HK-2 (cell line): ENCODE data around the gene ZNF682.
"Not testable (repeated sequence)": the region's sequence is repeated elsewhere in the genome, so short reads cannot be mapped to it uniquely, and the experiment has no call there.

ENCODE experiments used
- DNase-seq: peaks from one replicate; pipeline ENCODE4 v3.0.0-alpha.2; 2018; ENCODE audit not compliant: unreplicated experiment

The ZNF682 gene

GRCh38 chr19:20039203-20039723 lies at the start of gene ZNF682:
Gene ZNF682 (minus strand): TSS chr19:20039505. CDS start chr19:20039345, 160 bp downstream.
- DNase-seq = peak; percentile 95

GRCh38 chr19:20082876-20083275 lies 43.6 kb upstream of the ZNF682 start:
- not testable (repeated sequence) for DNase-seq

GRCh38 chr19:20082232-20082833 lies 43.0 kb upstream of the ZNF682 start:
- not testable (repeated sequence) for DNase-seq

GRCh38 chr19:20080656-20081055 lies 41.4 kb upstream of the ZNF682 start:
- no peak for DNase-seq

- DNase-seq = no peak
Observed at GRCh38 chr19:20079476-20079875, 40.2 kb upstream of the ZNF682 start.

- DNase-seq = peak; percentile 39
Observed at GRCh38 chr19:20078581-20079031, 39.3 kb upstream of the ZNF682 start.

- DNase-seq = peak; percentile 95
Observed at GRCh38 chr19:20077791-20078463, 38.6 kb upstream of the ZNF682 start, which contains the start of gene ZNF90. Gene ZNF90 (plus strand): TSS chr19:20078000. CDS start chr19:20078133, 133 bp downstream.

GRCh38 chr19:20072936-20073335 lies 33.6 kb upstream of the ZNF682 start:
- no peak for DNase-seq

- no peak for DNase-seq
Observed at GRCh38 chr19:20070691-20071090, 31.4 kb upstream of the ZNF682 start.

- not testable (repeated sequence) for DNase-seq
Observed at GRCh38 chr19:20068559-20068958, 29.3 kb upstream of the ZNF682 start.

- DNase-seq = no peak
Observed at GRCh38 chr19:20067943-20068342, 28.6 kb upstream of the ZNF682 start.

GRCh38 chr19:20066861-20067260 lies 27.6 kb upstream of the ZNF682 start:
- DNase-seq = no peak

GRCh38 chr19:20060282-20060681 lies 21.0 kb upstream of the ZNF682 start:
- no peak for DNase-seq

GRCh38 chr19:20058738-20059137 lies 19.4 kb upstream of the ZNF682 start:
- not testable (repeated sequence) for DNase-seq

GRCh38 chr19:20051841-20052768 lies 12.8 kb upstream of the ZNF682 start:
- peak; percentile 97 for DNase-seq

- not testable (repeated sequence) for DNase-seq
Observed at GRCh38 chr19:20045742-20046141, 6.4 kb upstream of the ZNF682 start.

- no peak for DNase-seq
Observed at GRCh38 chr19:20044663-20045062, 5.4 kb upstream of the ZNF682 start.

- DNase-seq = no peak
Observed at GRCh38 chr19:20038358-20039202, 725 bp downstream of the ZNF682 start.

GRCh38 chr19:20035935-20036334 lies 3.4 kb downstream of the ZNF682 start:
- DNase-seq = no peak

- no peak for DNase-seq
Observed at GRCh38 chr19:20028611-20029010, 10.7 kb downstream of the ZNF682 start.

- DNase-seq = no peak
Observed at GRCh38 chr19:20005741-20006140, 33.6 kb downstream of the ZNF682 start.
